ENCODE results near the gene ELK3. TPM values are rescaled to one million over a fixed set of nuclear protein-coding genes. Genes with fewer than 3 reads are reported as not detected.

Gene ELK3
- total and polyA plus RNA-seq, 2 experiments from 2014 or later = 5.5 to 8.3 TPM

- no peaks in the 10 kb centered on the region for H3K27me3 ChIP-seq (ENCODE audit: insufficient read depth)
- no peaks in the 10 kb centered on the region for H3F3A ChIP-seq (replicated peaks; ENCODE audit: low read depth)
- no peak overlapping the region for H2AFZ ChIP-seq
- H3K9me2 ChIP-seq (ENCODE audit: insufficient read depth) = no peaks in the 10 kb centered on the region
- no peak overlapping the region for H3K27ac ChIP-seq (ENCODE audit: low read depth)
- Mint-ChIP-seq H3K27ac (no peak overlapping the region), H3K36me3 (ENCODE audit: low read depth) (no peaks in the 10 kb centered on the region), H3K27me3 (ENCODE audit: insufficient read depth, low read depth, poor library complexity) (no peaks in the 10 kb centered on the region), H3K9me3 (no peaks in the 10 kb centered on the region), H3K4me3 (no peak overlapping the region), H3K4me1 (peaks cover 14% of the 10 kb centered on the region; the same call in 2 of the 3 replicates)
- no peaks in the 10 kb centered on the region for H3K79me2 ChIP-seq (replicated peaks; ENCODE audit: insufficient read depth)
- no peak for ATAC-seq
- no peak for TF ChIP-seq CREB1 (CRISPR knock-in tag; IDR thresholded peaks at IDR 0.05; ENCODE audit: low read depth)
- no peak for TF ChIP-seq ZNF462 (CRISPR knock-in tag; IDR thresholded peaks at IDR 0.05)
- no peak for TF ChIP-seq JUNB (IDR thresholded peaks at IDR 0.05; ENCODE audit: unreplicated experiment)
- TF ChIP-seq ZNF331 (CRISPR knock-in tag; IDR thresholded peaks at IDR 0.05; ENCODE audit: low read depth) = no peak
- TF ChIP-seq STAT1 (IDR thresholded peaks at IDR 0.05; ENCODE audit: unreplicated experiment) = no peak
- TF ChIP-seq EZH2 (IDR thresholded peaks at IDR 0.05; ENCODE audit: low read depth, unreplicated experiment) = no peak
- TF ChIP-seq NANOG (IDR thresholded peaks at IDR 0.05; ENCODE audit: borderline replicate concordance) = no peak
- TF ChIP-seq EZH2phosphoT487 (IDR thresholded peaks at IDR 0.05; ENCODE audit: unreplicated experiment) = no peak
- TF ChIP-seq ZNF114 (CRISPR knock-in tag; IDR thresholded peaks at IDR 0.05) = no peak
- TF ChIP-seq POLR2AphosphoS5 (IDR thresholded peaks at IDR 0.05; ENCODE audit: low read depth) = no peak
- no peak for TF ChIP-seq ETS1 (IDR thresholded peaks at IDR 0.05)
- H3K4me2 ChIP-seq = no peak overlapping the region
- H3K4me1 ChIP-seq (ENCODE audit: insufficient read depth) = peaks cover 12% of the 10 kb centered on the region
- no peaks in the 10 kb centered on the region for H3K36me3 ChIP-seq (ENCODE audit: insufficient read depth)
- no peaks in the 10 kb centered on the region for H4K20me1 ChIP-seq (replicated peaks; ENCODE audit: insufficient read depth)
- H3K4me3 ChIP-seq = no peak overlapping the region
- no peak for DNase-seq (ENCODE audit: low spot score)
Observed at GRCh38 chr12:96146747-96147146, 47.4 kb upstream of the ELK3 start.

Data from GM23338 (cell line).